A549 (cell line): ENCODE results near the gene IL5.
"Not testable (repeated sequence)": the region's sequence is repeated elsewhere in the genome, so short reads cannot be mapped to it uniquely, and the experiment has no call there.

Experiments used
- EP300 ChIP-seq, 2 experiments: fragments of >200 bp; sonication (Bioruptor Twin); formaldehyde crosslinking; IDR thresholded peaks; 2 replicates in 1 of 2; 3 replicates in 1 of 2; pipeline ENCODE4 v1.6.1; 2016 to 2017
- JUN ChIP-seq, 2 experiments: fragments of >200 bp; sonication (Bioruptor Twin); formaldehyde crosslinking; IDR thresholded peaks; 2 replicates in 1 of 2; 3 replicates in 1 of 2; pipeline ENCODE4 v1.6.1; 2016 to 2017
- MAX ChIP-seq: IDR thresholded peaks from 2 replicates; pipeline ENCODE4 v1.6.1; 2012
- MYC ChIP-seq: IDR thresholded peaks from 2 replicates; pipeline ENCODE4 v1.6.1; 2012; ENCODE audit warnings: mild to moderate bottlenecking, inconsistent platforms, low read length, improper control_type of control experiment, borderline replicate concordance
- TF ChIP-seq, protein P1 (sequence below): fragments of >200 bp; sonication (Bioruptor Twin); formaldehyde crosslinking; IDR thresholded peaks from 3 replicates; pipeline ENCODE4 v1.6.1; 2016
- TF ChIP-seq, protein P2 (sequence below): fragments of >200 bp; sonication (Bioruptor Twin); formaldehyde crosslinking; IDR thresholded peaks from 3 replicates; pipeline ENCODE4 v1.5.1; 2016
- TF ChIP-seq, protein P3 (sequence below): fragments of 250-450 bp; sonication (Bioruptor Pico); IDR thresholded peaks from 2 replicates; pipeline ENCODE4 v1.5.0; 2021; ENCODE audit warnings: mild to moderate bottlenecking, moderate library complexity, borderline replicate concordance

GRCh38 chr5:132564555-132564954 lies 21.2 kb upstream of the IL5 start:
- TF ChIP-seq, protein P1, sequence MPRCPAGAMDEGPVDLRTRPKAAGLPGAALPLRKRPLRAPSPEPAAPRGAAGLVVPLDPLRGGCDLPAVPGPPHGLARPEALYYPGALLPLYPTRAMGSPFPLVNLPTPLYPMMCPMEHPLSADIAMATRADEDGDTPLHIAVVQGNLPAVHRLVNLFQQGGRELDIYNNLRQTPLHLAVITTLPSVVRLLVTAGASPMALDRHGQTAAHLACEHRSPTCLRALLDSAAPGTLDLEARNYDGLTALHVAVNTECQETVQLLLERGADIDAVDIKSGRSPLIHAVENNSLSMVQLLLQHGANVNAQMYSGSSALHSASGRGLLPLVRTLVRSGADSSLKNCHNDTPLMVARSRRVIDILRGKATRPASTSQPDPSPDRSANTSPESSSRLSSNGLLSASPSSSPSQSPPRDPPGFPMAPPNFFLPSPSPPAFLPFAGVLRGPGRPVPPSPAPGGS = not testable (repeated sequence)
- not testable (repeated sequence) for TF ChIP-seq MAX; EP300 (IDR thresholded peaks at IDR 0.05); MYC; JUN (IDR thresholded peaks at IDR 0.05)
- TF ChIP-seq, protein P2, sequence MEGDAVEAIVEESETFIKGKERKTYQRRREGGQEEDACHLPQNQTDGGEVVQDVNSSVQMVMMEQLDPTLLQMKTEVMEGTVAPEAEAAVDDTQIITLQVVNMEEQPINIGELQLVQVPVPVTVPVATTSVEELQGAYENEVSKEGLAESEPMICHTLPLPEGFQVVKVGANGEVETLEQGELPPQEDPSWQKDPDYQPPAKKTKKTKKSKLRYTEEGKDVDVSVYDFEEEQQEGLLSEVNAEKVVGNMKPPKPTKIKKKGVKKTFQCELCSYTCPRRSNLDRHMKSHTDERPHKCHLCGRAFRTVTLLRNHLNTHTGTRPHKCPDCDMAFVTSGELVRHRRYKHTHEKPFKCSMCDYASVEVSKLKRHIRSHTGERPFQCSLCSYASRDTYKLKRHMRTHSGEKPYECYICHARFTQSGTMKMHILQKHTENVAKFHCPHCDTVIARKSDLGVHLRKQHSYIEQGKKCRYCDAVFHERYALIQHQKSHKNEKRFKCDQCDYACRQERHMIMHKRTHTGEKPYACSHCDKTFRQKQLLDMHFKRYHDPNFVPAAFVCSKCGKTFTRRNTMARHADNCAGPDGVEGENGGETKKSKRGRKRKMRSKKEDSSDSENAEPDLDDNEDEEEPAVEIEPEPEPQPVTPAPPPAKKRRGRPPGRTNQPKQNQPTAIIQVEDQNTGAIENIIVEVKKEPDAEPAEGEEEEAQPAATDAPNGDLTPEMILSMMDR = not testable (repeated sequence)
- TF ChIP-seq, protein P3, sequence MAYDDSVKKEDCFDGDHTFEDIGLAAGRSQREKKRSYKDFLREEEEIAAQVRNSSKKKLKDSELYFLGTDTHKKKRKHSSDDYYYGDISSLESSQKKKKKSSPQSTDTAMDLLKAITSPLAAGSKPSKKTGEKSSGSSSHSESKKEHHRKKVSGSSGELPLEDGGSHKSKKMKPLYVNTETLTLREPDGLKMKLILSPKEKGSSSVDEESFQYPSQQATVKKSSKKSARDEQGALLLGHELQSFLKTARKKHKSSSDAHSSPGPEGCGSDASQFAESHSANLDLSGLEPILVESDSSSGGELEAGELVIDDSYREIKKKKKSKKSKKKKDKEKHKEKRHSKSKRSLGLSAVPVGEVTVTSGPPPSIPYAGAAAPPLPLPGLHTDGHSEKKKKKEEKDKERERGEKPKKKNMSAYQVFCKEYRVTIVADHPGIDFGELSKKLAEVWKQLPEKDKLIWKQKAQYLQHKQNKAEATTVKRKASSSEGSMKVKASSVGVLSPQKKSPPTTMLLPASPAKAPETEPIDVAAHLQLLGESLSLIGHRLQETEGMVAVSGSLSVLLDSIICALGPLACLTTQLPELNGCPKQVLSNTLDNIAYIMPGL = not testable (repeated sequence)
